H1 (cell line): ENCODE data around the gene COL10A1. TPM values are rescaled to one million over a fixed set of nuclear protein-coding genes. Genes with fewer than 3 reads are reported as not detected.

Experiments used
- BCL11A ChIP-seq, 2 experiments: IDR thresholded peaks; one replicate each; pipeline ENCODE4 v1.6.1; 2011; ENCODE audit warnings: low read depth in 2 of 2, low read length in 2 of 2, mild to moderate bottlenecking in 2 of 2
- BRCA1 ChIP-seq: IDR thresholded peaks from 2 replicates; pipeline ENCODE4 v1.6.1; 2012; ENCODE audit warnings: low read depth, low read length, improper control_type of control experiment
- CBX8 ChIP-seq: fragments of 300-800, 300-1000 bp; sonication (generic); IDR thresholded peaks from 2 replicates; pipeline ENCODE4 v1.7.1; 2016; ENCODE audit warnings: low read depth, low read length, borderline replicate concordance
- CREB1 ChIP-seq: IDR thresholded peaks from 2 replicates; pipeline ENCODE4 v1.6.1; 2012; ENCODE audit warnings: inconsistent platforms
- EP300 ChIP-seq, 2 experiments: IDR thresholded peaks; 1 replicate in 1 of 2; 2 replicates in 1 of 2; pipeline ENCODE4 v1.6.1; 2011 to 2012; ENCODE audit warnings: low read depth in 2 of 2, low read length in 2 of 2, mild to moderate bottlenecking in 2 of 2, borderline replicate concordance in 1 of 2, inconsistent platforms in 1 of 2, moderate library complexity in 1 of 2
- polyA plus RNA-seq, 7 experiments: library from polyadenylated mRNA; depleted of rRNA in 3 of 7; stranded (reverse) in 5 of 7; unstranded in 2 of 7; fragments of >200 nt in 5 of 7; fragments of 200-250 nt in 2 of 7; gene quantifications; 1 replicate in 5 of 7; 2 replicates in 1 of 7; 4 replicates in 1 of 7; pipeline versions ENCODE4 v1.2.1 to v1.2.3, GENCODE V29; 2011 to 2013; ENCODE audit warnings: missing spikeins in 2 of 7, mixed read lengths in 2 of 7
- total RNA-seq: library from RNA; stranded (reverse); fragmentation: NEBNext Ultra II Directional; extraction: Animal tissue kit (Norgen Biotek cat#: 25700); gene quantifications from 2 replicates; pipeline ENCODE4 v1.2.1, GENCODE V29; 2021
- TF ChIP-seq, protein P1 (sequence below): fragments of 300-600 bp; sonication (generic); IDR thresholded peaks from 2 replicates; pipeline ENCODE4 v1.7.1; 2012; ENCODE audit warnings: low read length, moderate library complexity, mild to moderate bottlenecking, inconsistent platforms; ENCODE audit not compliant: insufficient replicate concordance

COL10A1 gene
- total and polyA plus RNA-seq, 2 of the 8 experiments (the other 6 are each of a cell fraction or from before 2014, with no cell fraction given), result not detected

- TF ChIP-seq, protein P1, sequence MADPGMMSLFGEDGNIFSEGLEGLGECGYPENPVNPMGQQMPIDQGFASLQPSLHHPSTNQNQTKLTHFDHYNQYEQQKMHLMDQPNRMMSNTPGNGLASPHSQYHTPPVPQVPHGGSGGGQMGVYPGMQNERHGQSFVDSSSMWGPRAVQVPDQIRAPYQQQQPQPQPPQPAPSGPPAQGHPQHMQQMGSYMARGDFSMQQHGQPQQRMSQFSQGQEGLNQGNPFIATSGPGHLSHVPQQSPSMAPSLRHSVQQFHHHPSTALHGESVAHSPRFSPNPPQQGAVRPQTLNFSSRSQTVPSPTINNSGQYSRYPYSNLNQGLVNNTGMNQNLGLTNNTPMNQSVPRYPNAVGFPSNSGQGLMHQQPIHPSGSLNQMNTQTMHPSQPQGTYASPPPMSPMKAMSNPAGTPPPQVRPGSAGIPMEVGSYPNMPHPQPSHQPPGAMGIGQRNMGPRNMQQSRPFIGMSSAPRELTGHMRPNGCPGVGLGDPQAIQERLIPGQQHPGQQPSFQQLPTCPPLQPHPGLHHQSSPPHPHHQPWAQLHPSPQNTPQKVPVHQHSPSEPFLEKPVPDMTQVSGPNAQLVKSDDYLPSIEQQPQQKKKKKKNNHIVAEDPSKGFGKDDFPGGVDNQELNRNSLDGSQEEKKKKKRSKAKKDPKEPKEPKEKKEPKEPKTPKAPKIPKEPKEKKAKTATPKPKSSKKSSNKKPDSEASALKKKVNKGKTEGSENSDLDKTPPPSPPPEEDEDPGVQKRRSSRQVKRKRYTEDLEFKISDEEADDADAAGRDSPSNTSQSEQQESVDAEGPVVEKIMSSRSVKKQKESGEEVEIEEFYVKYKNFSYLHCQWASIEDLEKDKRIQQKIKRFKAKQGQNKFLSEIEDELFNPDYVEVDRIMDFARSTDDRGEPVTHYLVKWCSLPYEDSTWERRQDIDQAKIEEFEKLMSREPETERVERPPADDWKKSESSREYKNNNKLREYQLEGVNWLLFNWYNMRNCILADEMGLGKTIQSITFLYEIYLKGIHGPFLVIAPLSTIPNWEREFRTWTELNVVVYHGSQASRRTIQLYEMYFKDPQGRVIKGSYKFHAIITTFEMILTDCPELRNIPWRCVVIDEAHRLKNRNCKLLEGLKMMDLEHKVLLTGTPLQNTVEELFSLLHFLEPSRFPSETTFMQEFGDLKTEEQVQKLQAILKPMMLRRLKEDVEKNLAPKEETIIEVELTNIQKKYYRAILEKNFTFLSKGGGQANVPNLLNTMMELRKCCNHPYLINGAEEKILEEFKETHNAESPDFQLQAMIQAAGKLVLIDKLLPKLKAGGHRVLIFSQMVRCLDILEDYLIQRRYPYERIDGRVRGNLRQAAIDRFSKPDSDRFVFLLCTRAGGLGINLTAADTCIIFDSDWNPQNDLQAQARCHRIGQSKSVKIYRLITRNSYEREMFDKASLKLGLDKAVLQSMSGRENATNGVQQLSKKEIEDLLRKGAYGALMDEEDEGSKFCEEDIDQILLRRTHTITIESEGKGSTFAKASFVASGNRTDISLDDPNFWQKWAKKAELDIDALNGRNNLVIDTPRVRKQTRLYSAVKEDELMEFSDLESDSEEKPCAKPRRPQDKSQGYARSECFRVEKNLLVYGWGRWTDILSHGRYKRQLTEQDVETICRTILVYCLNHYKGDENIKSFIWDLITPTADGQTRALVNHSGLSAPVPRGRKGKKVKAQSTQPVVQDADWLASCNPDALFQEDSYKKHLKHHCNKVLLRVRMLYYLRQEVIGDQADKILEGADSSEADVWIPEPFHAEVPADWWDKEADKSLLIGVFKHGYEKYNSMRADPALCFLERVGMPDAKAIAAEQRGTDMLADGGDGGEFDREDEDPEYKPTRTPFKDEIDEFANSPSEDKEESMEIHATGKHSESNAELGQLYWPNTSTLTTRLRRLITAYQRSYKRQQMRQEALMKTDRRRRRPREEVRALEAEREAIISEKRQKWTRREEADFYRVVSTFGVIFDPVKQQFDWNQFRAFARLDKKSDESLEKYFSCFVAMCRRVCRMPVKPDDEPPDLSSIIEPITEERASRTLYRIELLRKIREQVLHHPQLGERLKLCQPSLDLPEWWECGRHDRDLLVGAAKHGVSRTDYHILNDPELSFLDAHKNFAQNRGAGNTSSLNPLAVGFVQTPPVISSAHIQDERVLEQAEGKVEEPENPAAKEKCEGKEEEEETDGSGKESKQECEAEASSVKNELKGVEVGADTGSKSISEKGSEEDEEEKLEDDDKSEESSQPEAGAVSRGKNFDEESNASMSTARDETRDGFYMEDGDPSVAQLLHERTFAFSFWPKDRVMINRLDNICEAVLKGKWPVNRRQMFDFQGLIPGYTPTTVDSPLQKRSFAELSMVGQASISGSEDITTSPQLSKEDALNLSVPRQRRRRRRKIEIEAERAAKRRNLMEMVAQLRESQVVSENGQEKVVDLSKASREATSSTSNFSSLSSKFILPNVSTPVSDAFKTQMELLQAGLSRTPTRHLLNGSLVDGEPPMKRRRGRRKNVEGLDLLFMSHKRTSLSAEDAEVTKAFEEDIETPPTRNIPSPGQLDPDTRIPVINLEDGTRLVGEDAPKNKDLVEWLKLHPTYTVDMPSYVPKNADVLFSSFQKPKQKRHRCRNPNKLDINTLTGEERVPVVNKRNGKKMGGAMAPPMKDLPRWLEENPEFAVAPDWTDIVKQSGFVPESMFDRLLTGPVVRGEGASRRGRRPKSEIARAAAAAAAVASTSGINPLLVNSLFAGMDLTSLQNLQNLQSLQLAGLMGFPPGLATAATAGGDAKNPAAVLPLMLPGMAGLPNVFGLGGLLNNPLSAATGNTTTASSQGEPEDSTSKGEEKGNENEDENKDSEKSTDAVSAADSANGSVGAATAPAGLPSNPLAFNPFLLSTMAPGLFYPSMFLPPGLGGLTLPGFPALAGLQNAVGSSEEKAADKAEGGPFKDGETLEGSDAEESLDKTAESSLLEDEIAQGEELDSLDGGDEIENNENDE, result no peak
- TF ChIP-seq CREB1 (no peak), BCL11A (IDR thresholded peaks at IDR 0.05; ENCODE audit: low read depth in 2 of 2, low read length in 2 of 2) (no peak), CBX8 (no peak), BRCA1 (no peak), EP300 (IDR thresholded peaks at IDR 0.05; ENCODE audit: borderline replicate concordance in 1 of 2, low read depth in 2 of 2, low read length in 2 of 2) (no peak)
- TF ChIP-seq, all 59 proteins: peak for 0
These were observed 37.0 kb downstream of the COL10A1 start (continued) for GRCh38 chr6:116088946-116089345.
